ENCODE results near the gene EPHB3.

EPHB3 gene

GRCh38 chr3:184626923-184627322, 65.3 kb downstream of the EPHB3 start:
- no peak for DNase-seq (ENCODE audit: low read depth in 2 of 2)

- DNase-seq (ENCODE audit: low read depth in 2 of 2), result no peak
Measured at GRCh38 chr3:184629555-184630160, 68.1 kb downstream of the EPHB3 start.

- DNase-seq (ENCODE audit: low read depth in 2 of 2), result no peak
Measured at GRCh38 chr3:184630861-184631471, 69.4 kb downstream of the EPHB3 start.

GRCh38 chr3:184631472-184631861, 69.9 kb downstream of the EPHB3 start:
- DNase-seq (ENCODE audit: low read depth in 2 of 2), result no peak

Measured in stimulated activated CD8-positive, alpha-beta memory T cell treated with anti-CD3 and anti-CD28 coated beads, Interleukin-15, amount 100 ng/mL, for 48 hours (primary cell).